Loucy (cell line): ENCODE data around the gene COG1.

Source experiments
- EZH2phosphoT487 ChIP-seq: fragments of 200-600 bp; IDR thresholded peaks from 2 replicates; pipeline ENCODE4 v1.6.1; 2018; ENCODE audit warnings: antibody characterized with exemption, mild to moderate bottlenecking, moderate library complexity, borderline replicate concordance
- TF ChIP-seq, protein P1 (sequence below): fragments of 200-600 bp; sonication (generic); conservative IDR thresholded peaks from 2 replicates; pipeline ENCODE4 v1.5.1; 2014; ENCODE audit warnings: mild to moderate bottlenecking, antibody characterized with exemption, low read length

GRCh38 chr17:73187203-73187769, 5.6 kb upstream of the COG1 start:
- TF ChIP-seq, protein P1, sequence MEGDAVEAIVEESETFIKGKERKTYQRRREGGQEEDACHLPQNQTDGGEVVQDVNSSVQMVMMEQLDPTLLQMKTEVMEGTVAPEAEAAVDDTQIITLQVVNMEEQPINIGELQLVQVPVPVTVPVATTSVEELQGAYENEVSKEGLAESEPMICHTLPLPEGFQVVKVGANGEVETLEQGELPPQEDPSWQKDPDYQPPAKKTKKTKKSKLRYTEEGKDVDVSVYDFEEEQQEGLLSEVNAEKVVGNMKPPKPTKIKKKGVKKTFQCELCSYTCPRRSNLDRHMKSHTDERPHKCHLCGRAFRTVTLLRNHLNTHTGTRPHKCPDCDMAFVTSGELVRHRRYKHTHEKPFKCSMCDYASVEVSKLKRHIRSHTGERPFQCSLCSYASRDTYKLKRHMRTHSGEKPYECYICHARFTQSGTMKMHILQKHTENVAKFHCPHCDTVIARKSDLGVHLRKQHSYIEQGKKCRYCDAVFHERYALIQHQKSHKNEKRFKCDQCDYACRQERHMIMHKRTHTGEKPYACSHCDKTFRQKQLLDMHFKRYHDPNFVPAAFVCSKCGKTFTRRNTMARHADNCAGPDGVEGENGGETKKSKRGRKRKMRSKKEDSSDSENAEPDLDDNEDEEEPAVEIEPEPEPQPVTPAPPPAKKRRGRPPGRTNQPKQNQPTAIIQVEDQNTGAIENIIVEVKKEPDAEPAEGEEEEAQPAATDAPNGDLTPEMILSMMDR, result no peak
- TF ChIP-seq EZH2phosphoT487, result no peak
